Liver (tissue), 9 donors: ENCODE measurements around the gene PAK1. TPM values are rescaled to one million over a fixed set of nuclear protein-coding genes. Genes with fewer than 3 reads are reported as not detected.

Source experiments
- DNase-seq: peaks from one replicate; pipeline ENCODE4 v3.0.0-alpha.2; 2017; ENCODE audit warnings: low spot score
- H3K27ac ChIP-seq, 2 donors: one replicate each; pipeline ENCODE4 v1.7.0; 2013; ENCODE audit warnings: inconsistent platforms in 2 of 2, low read length in 2 of 2, control low read depth in 1 of 2, low read depth in 1 of 2, mild to moderate bottlenecking in 1 of 2
- H3K27me3 ChIP-seq, 4 donors: one replicate each; pipeline versions ENCODE4 v1.6.1 to v1.7.0; 2013; ENCODE audit warnings: low read length in 3 of 4, inconsistent platforms in 1 of 4, mild to moderate bottlenecking in 1 of 4, moderate library complexity in 1 of 4; ENCODE audit not compliant: control insufficient read depth in 4 of 4, insufficient read depth in 4 of 4
- H3K36me3 ChIP-seq, 4 donors: one replicate each; pipeline versions ENCODE4 v1.6.1 to v1.7.0; 2013; ENCODE audit warnings: low read length in 3 of 4, mild to moderate bottlenecking in 3 of 4, low read depth in 1 of 4, moderate library complexity in 1 of 4; ENCODE audit not compliant: control insufficient read depth in 4 of 4, insufficient read depth in 3 of 4
- H3K4me1 ChIP-seq, 4 donors: one replicate each; pipeline versions ENCODE4 v1.6.1 to v1.7.0; 2013; ENCODE audit warnings: low read length in 3 of 4, mild to moderate bottlenecking in 3 of 4, moderate library complexity in 1 of 4; ENCODE audit not compliant: control insufficient read depth in 4 of 4, insufficient read depth in 4 of 4
- H3K4me3 ChIP-seq, 3 donors: one replicate each; pipeline versions ENCODE4 v1.6.1 to v1.7.0; 2013; ENCODE audit warnings: low read length in 3 of 3, control low read depth in 1 of 3, low read depth in 1 of 3, mild to moderate bottlenecking in 1 of 3
- H3K9ac ChIP-seq, 2 donors: one replicate each; pipeline ENCODE4 v1.7.0; 2013; ENCODE audit warnings: low read length in 2 of 2, mild to moderate bottlenecking in 2 of 2, moderate library complexity in 2 of 2, control low read depth in 1 of 2, low read depth in 1 of 2
- H3K9me3 ChIP-seq, 4 donors: one replicate each; pipeline versions ENCODE4 v1.6.1 to v1.7.0; 2013; ENCODE audit warnings: low read length in 3 of 4; ENCODE audit not compliant: control insufficient read depth in 4 of 4
- ATF3 ChIP-seq: IDR thresholded peaks from 2 replicates; pipeline ENCODE4 v1.6.1; 2016; ENCODE audit warnings: antibody characterized with exemption
- CTCF ChIP-seq: fragments of 150-350 bp; IDR thresholded peaks from 2 replicates; pipeline ENCODE4 v1.5.1; 2017; ENCODE audit warnings: improper control_type of control experiment, low read depth, low read length; ENCODE audit not compliant: missing input control
- FOXA1 ChIP-seq: IDR thresholded peaks from 2 replicates; pipeline ENCODE4 v1.6.1; 2016; ENCODE audit warnings: antibody characterized with exemption
- FOXA2 ChIP-seq: IDR thresholded peaks from 2 replicates; pipeline ENCODE4 v1.6.1; 2016; ENCODE audit warnings: antibody characterized with exemption
- HNF4A ChIP-seq, 2 donors: conservative IDR thresholded peaks; 2 replicates each; pipeline ENCODE4 v1.6.1; 2016; ENCODE audit warnings: antibody characterized with exemption in 2 of 2, mild to moderate bottlenecking in 2 of 2
- HNF4G ChIP-seq: IDR thresholded peaks from 2 replicates; pipeline ENCODE4 v1.6.1; 2016; ENCODE audit warnings: antibody characterized with exemption
- MAX ChIP-seq: IDR thresholded peaks from 2 replicates; pipeline ENCODE4 v1.6.1; 2016; ENCODE audit warnings: antibody characterized with exemption
- NR2F2 ChIP-seq: IDR thresholded peaks from 2 replicates; pipeline ENCODE4 v1.6.1; 2016; ENCODE audit warnings: antibody characterized with exemption
- RAD21 ChIP-seq, 2 donors: IDR thresholded peaks; 2 replicates each; pipeline ENCODE4 v1.6.1; 2016; ENCODE audit warnings: antibody characterized with exemption in 2 of 2, mild to moderate bottlenecking in 2 of 2
- REST ChIP-seq: IDR thresholded peaks from 2 replicates; pipeline ENCODE4 v1.6.1; 2016; ENCODE audit warnings: antibody characterized with exemption, mild to moderate bottlenecking
- RXRA ChIP-seq, 2 donors: IDR thresholded peaks; 2 replicates each; pipeline ENCODE4 v1.6.1; 2017 to 2018; ENCODE audit warnings: antibody characterized with exemption in 2 of 2, mild to moderate bottlenecking in 1 of 2
- SP1 ChIP-seq: IDR thresholded peaks from 2 replicates; pipeline ENCODE4 v1.6.1; 2018; ENCODE audit warnings: antibody characterized with exemption, mild to moderate bottlenecking
- TAF1 ChIP-seq: conservative IDR thresholded peaks from 2 replicates; pipeline ENCODE4 v1.6.1; 2016; ENCODE audit warnings: antibody characterized with exemption, mild to moderate bottlenecking
- ZBTB33 ChIP-seq: IDR thresholded peaks from 2 replicates; pipeline ENCODE4 v1.6.1; 2016; ENCODE audit warnings: antibody characterized with exemption
- WGBS: extraction: QIAGEN DNeasy Blood & Tissue Kit; methylation state at CpG from one replicate; pipeline ENCODE4 v1.1.7; 2013; 5-methylcytosine and 5-hydroxymethylcytosine counted together
- polyA plus RNA-seq, 2 donors: library from polyadenylated mRNA; stranded (reverse) in 1 of 2; unstranded in 1 of 2; fragments of 200-250 nt in 1 of 2; fragments of >200 nt in 1 of 2; fragmentation: Nextera tagmentation in 1 of 2; extraction: Ambion mirVana in 1 of 2; gene quantifications; one replicate each; pipeline versions ENCODE4 v1.2.1 to v1.2.3, GENCODE V29; 2013 to 2015
- total RNA-seq, 2 donors: library from RNA; depleted of rRNA; stranded (reverse); fragments of >200 nt; gene quantifications; one replicate each; pipeline ENCODE4 v1.2.3, GENCODE V29; 2014
- donor health status: healthy.
- donor health status: healthy.
- donor health status: healthy.
- donor health status: healthy.
- donor health status: healthy.

Gene PAK1
- total and polyA plus RNA-seq, 4 donors, result 3.6 to 24.9 (median 7.4) TPM

- Histone ChIP-seq H3K9ac (no peak overlapping the region), H3K27me3 (no peaks in the 10 kb centered on the region), H3K9me3 (no peaks in the 10 kb centered on the region), H3K27ac (no peak overlapping the region), H3K4me3 (no peak overlapping the region), H3K4me1 (no peaks in the 10 kb centered on the region), H3K36me3 (peaks cover 0 to 3% (median 1%) of the 10 kb centered on the region in 4 donors)
- WGBS, result 92% methylated on average over 2 of the region's 2 CpGs
- TF ChIP-seq SP1 (no peak), FOXA1 (no peak), TAF1 (no peak), REST (no peak), FOXA2 (no peak), RAD21 (IDR thresholded peaks at IDR 0.05) (no peak), CTCF (no peak), NR2F2 (no peak)
- DNase-seq, result no peak
These were observed 155.3 kb downstream of the PAK1 start for GRCh38 chr11:77318600-77318999.

- DNase-seq, result no peak
- no peaks in the 10 kb centered on the region for H3K4me1 ChIP-seq
- peak overlapping the region in 1 of 2 donors; percentile 40 for H3K27ac ChIP-seq
- 43% methylated on average over 5 of the region's 5 CpGs for whole genome bisulfite sequencing
- TF ChIP-seq ATF3 (no peak), NR2F2 (no peak), MAX (peak; percentile 54), ZBTB33 (peak; percentile 43), HNF4A (conservative IDR thresholded peaks at IDR 0.05) (peak; percentile 82 to 89), RXRA (IDR thresholded peaks at IDR 0.05) (peak; percentile 18 to 65), HNF4G (peak; percentile 17), RAD21 (IDR thresholded peaks at IDR 0.05) (peak; percentile 37 to 44)
- no peaks in the 10 kb centered on the region for H3K9me3 ChIP-seq
- H3K36me3 ChIP-seq, result peaks cover 0 to 3% (median 0%) of the 10 kb centered on the region in 4 donors
- no peak overlapping the region for H3K4me3 ChIP-seq
- H3K27me3 ChIP-seq, result no peaks in the 10 kb centered on the region
- H3K9ac ChIP-seq, result no peak overlapping the region
These were observed 157.1 kb downstream of the PAK1 start for GRCh38 chr11:77316733-77317342.
